Transverse colon (tissue), 4 donors: Measurements from ENCODE around the gene PLCD1. TPM values are rescaled to one million over a fixed set of nuclear protein-coding genes. Genes with fewer than 3 reads are reported as not detected.

Source experiments
- DNase-seq: peaks from one replicate; pipeline ENCODE4 v3.0.0-alpha.2; 2019
- H3K27ac ChIP-seq, 4 donors: fragments of 200-600 bp; sonication (generic); 2 replicates each; pipeline ENCODE4 v1.5.1; 2016 to 2018; ENCODE audit warnings: inconsistent platforms in 4 of 4
- H3K27me3 ChIP-seq: fragments of 200-600 bp; sonication (generic); 2 replicates; pipeline ENCODE4 v1.5.1; 2017; ENCODE audit warnings: inconsistent platforms
- H3K36me3 ChIP-seq, 4 donors: fragments of 200-600 bp; sonication (generic); 2 replicates each; pipeline ENCODE4 v1.5.1; 2017 to 2019; ENCODE audit warnings: inconsistent platforms in 4 of 4
- H3K4me1 ChIP-seq, 4 donors: fragments of 200-600 bp; sonication (generic); 2 replicates each; pipeline ENCODE4 v1.5.1; 2017 to 2020; ENCODE audit warnings: inconsistent platforms in 4 of 4
- H3K4me3 ChIP-seq, 4 donors: fragments of 200-600 bp; sonication (generic); 1 replicate in 1 of 4; 2 replicates in 3 of 4; pipeline versions ENCODE4 v1.5.1 to v1.6.1; 2017 to 2019; ENCODE audit warnings: inconsistent platforms in 4 of 4
- H3K9me3 ChIP-seq, 2 donors: fragments of 200-600 bp; sonication (generic); 2 replicates each; pipeline ENCODE4 v1.5.1; 2017 to 2019; ENCODE audit warnings: inconsistent platforms in 2 of 2
- CTCF ChIP-seq, 5 experiments: fragments of 200-600 bp in 3 of 5; fragments of 450-650 bp in 2 of 5; sonication (generic) in 3 of 5; IDR thresholded peaks; 1 replicate in 2 of 5; 2 replicates in 3 of 5; pipeline ENCODE4 v1.5.1; 2016 to 2017; ENCODE audit warnings: antibody characterized with exemption in 5 of 5, inconsistent platforms in 3 of 5, mild to moderate bottlenecking in 2 of 5, moderate library complexity in 1 of 5
- EP300 ChIP-seq: sonication (generic); formaldehyde crosslinking; IDR thresholded peaks from one replicate; pipeline ENCODE4 v1.6.1; 2017; ENCODE audit warnings: antibody characterized with exemption, low read depth
- POLR2A ChIP-seq: fragments of 450-650 bp; IDR thresholded peaks from one replicate; pipeline ENCODE4 v1.6.1; 2016; ENCODE audit warnings: antibody characterized with exemption, mild to moderate bottlenecking, moderate library complexity
- POLR2AphosphoS5 ChIP-seq, 3 donors: sonication (generic); formaldehyde crosslinking; IDR thresholded peaks; one replicate each; pipeline ENCODE4 v1.6.1; 2016; ENCODE audit warnings: antibody characterized with exemption in 3 of 3
- WGBS, 2 donors: methylation state at CpG; one replicate each; pipeline ENCODE4 v1.1.5; 2018; ENCODE audit warnings: low coverage in 1 of 2; 5-methylcytosine and 5-hydroxymethylcytosine counted together
- in situ Hi-C, 4 donors: fragments of 200-750 bp; cut with MboI; loops; one replicate each; pipeline versions ENCODE4 v1.15.0 to v1.15.1; 2017; ENCODE audit warnings: low sequenced_read_pairs in 3 of 4, low pct_ligation_motif_present in 1 of 4, low pct_unique_long_range_greater_than_20kb in 1 of 4
- intact Hi-C: fragments of 100-400 bp; cut with DNase I; formaldehyde crosslinking; loops from one replicate; pipeline ENCODE4 v1.15.1; 2023; ENCODE audit warnings: low total_unique reads
- total RNA-seq, 4 donors: library from RNA; depleted of rRNA; stranded (reverse); fragments of >200 nt; gene quantifications; one replicate each; pipeline ENCODE4 v1.1.0, GENCODE V29; 2016

The PLCD1 gene
- total RNA-seq, 4 donors from 2014 or later, result 21.1 to 126 (median 91.4) TPM

GRCh38 chr3:38028621-38029361, 651 bp downstream of the PLCD1 start:
- Histone ChIP-seq H3K4me3 (peak overlapping the region; percentile 39 to 65 (median 56)), H3K4me1 (peaks cover 13 to 42% (median 34%) of the 10 kb centered on the region in 4 donors), H3K27ac (peak overlapping the region; percentile 70 to 86 (median 76)), H3K9me3 (no peaks in the 10 kb centered on the region), H3K36me3 (no peaks in the 10 kb centered on the region), H3K27me3 (peaks cover 8% of the 10 kb centered on the region)
- in situ Hi-C loops, result no loop called here
- DNase-seq, result peak; percentile 6
- WGBS, 2 donors, result 55 to 87% methylated on average over 4 to 32 of the region's 45 CpGs
- intact Hi-C loops, result no loop called here
- TF ChIP-seq POLR2A (no peak), POLR2AphosphoS5 (IDR thresholded peaks at IDR 0.05) (no peak)

GRCh38 chr3:38027466-38028465, 1.7 kb downstream of the PLCD1 start:
- 92 to 100% methylated on average over 1 to 6 of the region's 6 CpGs for WGBS, 2 donors
- Histone ChIP-seq H3K4me1 (peaks cover 13 to 49% (median 39%) of the 10 kb centered on the region in 4 donors), H3K9me3 (no peaks in the 10 kb centered on the region), H3K27ac (peak overlapping the region in 1 of 4 donors; percentile 86), H3K36me3 (no peaks in the 10 kb centered on the region), H3K4me3 (no peak overlapping the region), H3K27me3 (peaks cover 8% of the 10 kb centered on the region)
- TF ChIP-seq EP300, result no peak
- no peak for TF ChIP-seq CTCF (IDR thresholded peaks at IDR 0.05)
- no peak for TF ChIP-seq POLR2A
- no peak for TF ChIP-seq POLR2AphosphoS5 (IDR thresholded peaks at IDR 0.05)
- intact Hi-C loops (no loop called here), in situ Hi-C loops (no loop called here)
- DNase-seq, result peak; percentile 9

- Histone ChIP-seq H3K4me3 (no peak overlapping the region), H3K4me1 (peaks cover 13 to 55% (median 39%) of the 10 kb centered on the region in 4 donors), H3K36me3 (no peaks in the 10 kb centered on the region), H3K27me3 (peaks cover 8% of the 10 kb centered on the region), H3K27ac (no peak overlapping the region), H3K9me3 (no peaks in the 10 kb centered on the region)
- intact Hi-C loops, result no loop called here
- WGBS, 2 donors, result 81 to 100% methylated on average over 1 to 4 of the region's 4 CpGs
- in situ Hi-C loops, result no loop called here
- TF ChIP-seq EP300, result no peak
- no peak for TF ChIP-seq POLR2AphosphoS5 (IDR thresholded peaks at IDR 0.05)
- TF ChIP-seq POLR2A, result no peak
- TF ChIP-seq CTCF (IDR thresholded peaks at IDR 0.05), result no peak
- DNase-seq, result no peak
Measured at GRCh38 chr3:38026856-38027255, 2.6 kb downstream of the PLCD1 start.

- Histone ChIP-seq H3K27ac (peak overlapping the region; percentile 89 to 93 (median 92)), H3K9me3 (no peaks in the 10 kb centered on the region), H3K4me3 (peak overlapping the region in 3 of 4 donors; percentile 55 to 66 (median 61)), H3K4me1 (peaks cover 0 to 32% (median 16%) of the 10 kb centered on the region in 4 donors), H3K27me3 (no peaks in the 10 kb centered on the region), H3K36me3 (peaks cover 0 to 4% (median 0%) of the 10 kb centered on the region in 4 donors)
- intact Hi-C loops, result no loop called here
- TF ChIP-seq CTCF (IDR thresholded peaks at IDR 0.05) (no peak), EP300 (no peak), POLR2AphosphoS5 (IDR thresholded peaks at IDR 0.05) (no peak), POLR2A (no peak)
- DNase-seq, result peak; percentile 10
- in situ Hi-C loops, result no loop called here
- WGBS, 2 donors, result 90% methylated on average over 2 to 6 of the region's 6 CpGs
Measured at GRCh38 chr3:38022896-38023709, 6.3 kb downstream of the PLCD1 start.
